ENCODE results near the gene STRIP1. TPM values are rescaled to one million over a fixed set of nuclear protein-coding genes. Genes with fewer than 3 reads are reported as not detected.

Gene STRIP1
- total and polyA plus RNA-seq, 10 of the 15 experiments (the other 5 are each of a cell fraction or from before 2014, with no cell fraction given), result 6.3 to 26.6 (median 18.0) TPM

GRCh38 chr1:110091791-110092190 is 57.4 kb downstream of the STRIP1 start:
- FAIRE-seq, result no peak
- Histone ChIP-seq H3K4me1 (ENCODE audit: control insufficient read depth, insufficient read depth, low read length) (no peaks in the 10 kb centered on the region), H3K79me2 (ENCODE audit: control insufficient read depth, insufficient read depth, low read length) (no peaks in the 10 kb centered on the region), H3K4me2 (ENCODE audit: control insufficient read depth, insufficient read depth) (no peak overlapping the region), H3K36me3 (ENCODE audit: control insufficient read depth in 2 of 2, insufficient read depth in 2 of 2, low read length in 1 of 2) (no peaks in the 10 kb centered on the region), H3K9ac (ENCODE audit: control insufficient read depth, insufficient read depth, low read length) (no peak overlapping the region), H3K27me3 (replicated peaks in 1 of 2; ENCODE audit: control insufficient read depth in 2 of 2, insufficient read depth in 2 of 2, low read length in 1 of 2) (peaks cover 0 to 9% of the 10 kb centered on the region in 2 experiments; a peak in 1 of 4 replicates), H3K27ac (ENCODE audit: control insufficient read depth, insufficient read depth) (no peak overlapping the region), H3K4me3 (no peak overlapping the region), H2AFZ (ENCODE audit: control insufficient read depth, low read depth, low read length) (no peak overlapping the region), H3K9me3 (replicated peaks; ENCODE audit: control insufficient read depth, insufficient read depth, low read length) (no peaks in the 10 kb centered on the region), H4K20me1 (ENCODE audit: control insufficient read depth, insufficient read depth) (no peaks in the 10 kb centered on the region)
- no TSS peak for BruUV-seq (replicated peaks)
- CTCF ChIA-PET, result interaction anchor here (1.0 to 6.8 kb wide), 10 partner anchors 10 to 364 kb away, joined by 3 to 120 read pairs (median 4); no protein-coding TSS in a partner anchor
- RAD21 ChIA-PET (ENCODE audit: unreplicated experiment), result interaction anchor here (2.5 kb wide), 1 partner anchor 12 kb away, joined by 14 read pairs; no protein-coding TSS in a partner anchor
- DNase-seq (ENCODE audit: low read depth, low spot score), result no peak
- SMC1A ChIA-PET (ENCODE audit: uncharacterized antibody, unreplicated experiment), result interaction anchor here (0.9 to 1.8 kb wide), 3 partner anchors 14 to 404 kb away, joined by 3 to 5 read pairs (median 3); no protein-coding TSS in a partner anchor
- in situ Hi-C loops (cut with MboI) (no loop called here), intact Hi-C loops (cut with micrococcal nuclease; ENCODE audit: unreplicated experiment) (no loop called here)
- 40% methylated on average over 3 of the region's 3 CpGs for WGBS (ENCODE audit: insufficient coverage, insufficient replicate concordance, low lambda C conversion rate, missing lambda C conversion rate)
- POLR2A ChIA-PET, result no interaction called here
- TF ChIP-seq TCF3 (IDR thresholded peaks at IDR 0.05; ENCODE audit: borderline replicate concordance, insufficient read depth, low read depth, low read length), result no peak
- TF ChIP-seq CBX3 (IDR thresholded peaks at IDR 0.05; ENCODE audit: borderline replicate concordance, low read depth), result no peak
- no peak for TF ChIP-seq SREBF2 (IDR thresholded peaks at IDR 0.05; ENCODE audit: low read length)
- no peak for TF ChIP-seq KLF5 (IDR thresholded peaks at IDR 0.05; ENCODE audit: partially characterized antibody)
- no peak for TF ChIP-seq ZNF274 (IDR thresholded peaks at IDR 0.05; ENCODE audit: insufficient read depth, insufficient read length)
- TF ChIP-seq SPI1 (IDR thresholded peaks at IDR 0.05; ENCODE audit: borderline replicate concordance, insufficient read depth, low read depth, low read length), result no peak
- TF ChIP-seq NRF1 (conservative IDR thresholded peaks at IDR 0.05; ENCODE audit: low read depth, low read length), result no peak
- no peak for TF ChIP-seq ESRRA (IDR thresholded peaks at IDR 0.05; ENCODE audit: low read length)
- TF ChIP-seq REST (IDR thresholded peaks at IDR 0.05; ENCODE audit: low read depth, low read length), result no peak
- TF ChIP-seq TCF12 (IDR thresholded peaks at IDR 0.05; ENCODE audit: low read depth, low read length), result no peak
- TF ChIP-seq, protein P1, sequence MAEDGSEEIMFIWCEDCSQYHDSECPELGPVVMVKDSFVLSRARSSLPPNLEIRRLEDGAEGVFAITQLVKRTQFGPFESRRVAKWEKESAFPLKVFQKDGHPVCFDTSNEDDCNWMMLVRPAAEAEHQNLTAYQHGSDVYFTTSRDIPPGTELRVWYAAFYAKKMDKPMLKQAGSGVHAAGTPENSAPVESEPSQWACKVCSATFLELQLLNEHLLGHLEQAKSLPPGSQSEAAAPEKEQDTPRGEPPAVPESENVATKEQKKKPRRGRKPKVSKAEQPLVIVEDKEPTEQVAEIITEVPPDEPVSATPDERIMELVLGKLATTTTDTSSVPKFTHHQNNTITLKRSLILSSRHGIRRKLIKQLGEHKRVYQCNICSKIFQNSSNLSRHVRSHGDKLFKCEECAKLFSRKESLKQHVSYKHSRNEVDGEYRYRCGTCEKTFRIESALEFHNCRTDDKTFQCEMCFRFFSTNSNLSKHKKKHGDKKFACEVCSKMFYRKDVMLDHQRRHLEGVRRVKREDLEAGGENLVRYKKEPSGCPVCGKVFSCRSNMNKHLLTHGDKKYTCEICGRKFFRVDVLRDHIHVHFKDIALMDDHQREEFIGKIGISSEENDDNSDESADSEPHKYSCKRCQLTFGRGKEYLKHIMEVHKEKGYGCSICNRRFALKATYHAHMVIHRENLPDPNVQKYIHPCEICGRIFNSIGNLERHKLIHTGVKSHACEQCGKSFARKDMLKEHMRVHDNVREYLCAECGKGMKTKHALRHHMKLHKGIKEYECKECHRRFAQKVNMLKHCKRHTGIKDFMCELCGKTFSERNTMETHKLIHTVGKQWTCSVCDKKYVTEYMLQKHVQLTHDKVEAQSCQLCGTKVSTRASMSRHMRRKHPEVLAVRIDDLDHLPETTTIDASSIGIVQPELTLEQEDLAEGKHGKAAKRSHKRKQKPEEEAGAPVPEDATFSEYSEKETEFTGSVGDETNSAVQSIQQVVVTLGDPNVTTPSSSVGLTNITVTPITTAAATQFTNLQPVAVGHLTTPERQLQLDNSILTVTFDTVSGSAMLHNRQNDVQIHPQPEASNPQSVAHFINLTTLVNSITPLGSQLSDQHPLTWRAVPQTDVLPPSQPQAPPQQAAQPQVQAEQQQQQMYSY (CRISPR knock-in tag; IDR thresholded peaks at IDR 0.05), result no peak
- TF ChIP-seq CHD4 (IDR thresholded peaks at IDR 0.05), result no peak
- no peak for ATAC-seq
